ENCODE measurements around the gene ATAD5. TPM values are rescaled to one million over a fixed set of nuclear protein-coding genes. Genes with fewer than 3 reads are reported as not detected.
"Not testable (repeated sequence)": the region's sequence is repeated elsewhere in the genome, so short reads cannot be mapped to it uniquely, and the experiment has no call there.

ATAD5 gene
- total and polyA plus RNA-seq, 12 donors: 0.14 to 1.4 (median 0.44) TPM

DNA sequence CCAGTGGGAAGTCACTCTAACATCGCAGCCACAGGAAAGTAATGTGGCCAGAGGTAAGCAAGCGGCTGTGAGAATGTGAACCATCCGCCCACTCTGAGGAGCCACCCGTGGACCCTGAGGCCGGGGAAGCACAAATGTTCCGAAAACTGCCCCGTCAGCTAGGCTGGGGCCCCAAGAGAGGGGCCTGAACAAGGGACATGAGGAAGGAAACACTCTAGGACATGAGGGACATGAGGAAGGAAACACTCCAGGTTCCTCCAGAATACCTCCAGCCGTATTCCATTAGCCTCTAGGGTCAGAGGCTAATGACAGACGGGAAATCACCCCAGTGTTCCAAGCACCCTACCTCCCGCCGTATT lies 74.0 kb downstream of the ATAD5 start:
- TF ChIP-seq, protein P1, sequence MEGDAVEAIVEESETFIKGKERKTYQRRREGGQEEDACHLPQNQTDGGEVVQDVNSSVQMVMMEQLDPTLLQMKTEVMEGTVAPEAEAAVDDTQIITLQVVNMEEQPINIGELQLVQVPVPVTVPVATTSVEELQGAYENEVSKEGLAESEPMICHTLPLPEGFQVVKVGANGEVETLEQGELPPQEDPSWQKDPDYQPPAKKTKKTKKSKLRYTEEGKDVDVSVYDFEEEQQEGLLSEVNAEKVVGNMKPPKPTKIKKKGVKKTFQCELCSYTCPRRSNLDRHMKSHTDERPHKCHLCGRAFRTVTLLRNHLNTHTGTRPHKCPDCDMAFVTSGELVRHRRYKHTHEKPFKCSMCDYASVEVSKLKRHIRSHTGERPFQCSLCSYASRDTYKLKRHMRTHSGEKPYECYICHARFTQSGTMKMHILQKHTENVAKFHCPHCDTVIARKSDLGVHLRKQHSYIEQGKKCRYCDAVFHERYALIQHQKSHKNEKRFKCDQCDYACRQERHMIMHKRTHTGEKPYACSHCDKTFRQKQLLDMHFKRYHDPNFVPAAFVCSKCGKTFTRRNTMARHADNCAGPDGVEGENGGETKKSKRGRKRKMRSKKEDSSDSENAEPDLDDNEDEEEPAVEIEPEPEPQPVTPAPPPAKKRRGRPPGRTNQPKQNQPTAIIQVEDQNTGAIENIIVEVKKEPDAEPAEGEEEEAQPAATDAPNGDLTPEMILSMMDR (IDR thresholded peaks at IDR 0.05): peak in 1 of 9 donors; percentile 6
- no peaks in the 10 kb centered on the region for H3K9me3 ChIP-seq
- H3K4me3 ChIP-seq: peak overlapping the region; percentile 63 to 98 (median 78)
- peak overlapping the region in 9 of 10 donors; percentile 86 to 96 (median 93) for H3K27ac ChIP-seq
- no peak for DNase-seq
- peak; percentile 21 to 68 (median 56) for ATAC-seq
- 0 to 1% methylated on average over 11 of the region's 11 CpGs for WGBS, 2 donors
- H3K4me1 ChIP-seq: peaks cover 0 to 24% (median 20%) of the 10 kb centered on the region in 9 donors
- H3K36me3 ChIP-seq: peaks cover 0 to 34% (median 0%) of the 10 kb centered on the region in 9 donors
- no peaks in the 10 kb centered on the region for H3K27me3 ChIP-seq
- intact Hi-C loops (cut with DNase I): loop anchor here in 5 of 10 donors (5.0 to 10.0 kb wide), 3 partner anchors 67 to 312 kb away; partner anchors contain the start of gene RNF135 (in 5 of the 5)

DNA sequence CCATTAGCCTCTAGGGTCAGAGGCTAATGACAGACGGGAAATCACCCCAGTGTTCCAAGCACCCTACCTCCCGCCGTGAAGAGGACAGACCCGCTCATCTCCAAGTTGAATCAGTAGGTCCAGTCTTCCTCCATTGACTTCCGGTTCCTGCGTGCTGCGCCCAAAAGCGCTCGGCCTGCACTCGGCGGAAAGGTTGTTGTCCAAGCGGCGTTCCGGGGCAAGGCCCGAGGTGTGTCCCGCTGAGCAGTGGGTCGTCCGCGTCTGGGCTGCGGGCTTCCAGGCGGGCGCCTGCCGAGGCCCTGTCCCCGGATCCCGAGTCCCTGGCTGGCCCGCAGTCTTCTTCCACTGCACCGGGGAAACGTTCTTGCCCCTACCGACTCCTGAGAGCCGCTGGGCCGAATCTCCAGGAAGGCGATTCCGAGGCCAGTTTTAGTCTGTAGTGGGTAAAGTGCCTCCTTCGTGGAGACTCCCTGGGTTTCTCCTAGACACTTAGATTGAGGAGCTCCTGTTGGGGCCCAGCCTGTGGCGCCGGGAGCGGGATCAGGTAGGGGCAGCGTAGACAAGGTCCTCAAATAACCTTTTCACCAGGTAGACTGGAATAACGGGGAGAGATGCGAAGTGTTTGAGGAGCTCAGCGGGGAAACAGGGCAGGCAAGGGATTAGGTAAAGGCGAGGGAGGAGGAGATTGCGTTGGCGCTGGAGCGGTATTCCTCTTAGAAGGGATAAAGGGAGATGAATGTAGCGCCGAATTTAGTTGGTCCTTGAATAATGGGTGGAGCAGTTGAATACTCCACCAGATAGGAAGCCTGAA lies 74.5 kb downstream of the ATAD5 start, which contains the start of gene TEFM:
Gene TEFM (minus strand): TSS at position 138 of the 811 bp plus-strand sequence. CDS start 40 bp downstream, at position 98.
- H3K27me3 ChIP-seq: no peaks in the 10 kb centered on the region
- peak within 1 kb of the TSS; percentile 63 to 98 (median 78) for H3K4me3 ChIP-seq
- intact Hi-C loops (cut with DNase I): loop anchor here in 5 of 10 donors (5.0 to 10.0 kb wide), 3 partner anchors 66 to 311 kb away; partner anchors contain the start of gene RNF135 (in 5 of the 5)
- ATAC-seq: peak; percentile 98 to 99 (median 99)
- H3K9me3 ChIP-seq: no peaks in the 10 kb centered on the region
- TF ChIP-seq, protein P1 (IDR thresholded peaks at IDR 0.05): no peak
- peak; percentile 89 to 90 for DNase-seq
- peaks cover 0 to 24% (median 20%) of the 10 kb centered on the region in 9 donors for H3K4me1 ChIP-seq
- 0% methylated on average over 47 of the region's 47 CpGs for WGBS, 2 donors
- peaks cover 0 to 28% (median 0%) of the 10 kb centered on the region in 9 donors for H3K36me3 ChIP-seq
- H3K27ac ChIP-seq: peak within 1 kb of the TSS; percentile 86 to 96 (median 92)

DNA sequence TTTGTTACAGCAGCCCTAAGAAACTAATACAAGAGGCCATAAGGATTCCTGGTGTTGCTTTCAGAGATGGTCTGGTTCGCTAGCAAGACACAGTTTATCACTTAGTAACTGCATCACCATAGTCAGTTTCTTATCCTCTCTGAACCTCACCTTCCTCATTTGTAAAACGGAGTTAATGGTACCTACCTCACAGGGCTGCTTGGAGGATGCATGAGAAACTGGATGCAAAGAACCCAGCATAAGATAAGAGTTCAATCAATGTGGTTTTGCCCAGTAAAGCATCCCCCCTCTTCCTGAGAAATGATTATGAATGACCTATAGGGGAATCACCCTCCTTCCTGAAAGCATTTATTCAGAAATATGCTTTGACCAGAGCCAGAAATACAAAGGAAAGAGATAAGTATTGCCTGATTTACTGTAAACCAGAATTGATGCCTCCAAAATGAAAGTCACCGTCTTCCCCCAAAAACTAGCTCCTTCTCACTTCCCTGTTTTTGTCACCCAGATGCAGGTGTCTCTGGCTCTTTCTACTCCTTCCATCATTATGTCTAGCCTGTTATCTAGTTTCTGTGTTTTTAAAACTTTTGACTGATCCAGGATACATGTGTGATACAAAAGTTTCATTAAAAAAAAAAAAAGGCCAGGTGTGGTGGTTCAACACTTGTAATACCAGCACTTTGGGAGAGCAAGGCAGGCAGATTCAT lies 77.1 kb downstream of the ATAD5 start:
- Histone ChIP-seq H3K36me3 (peaks cover 0 to 6% (median 0%) of the 10 kb centered on the region in 9 donors), H3K27ac (no peak overlapping the region), H3K4me1 (peaks cover 0 to 24% (median 20%) of the 10 kb centered on the region in 9 donors), H3K9me3 (no peaks in the 10 kb centered on the region), H3K27me3 (no peaks in the 10 kb centered on the region), H3K4me3 (no peak overlapping the region)
- WGBS, 2 donors: 86 to 89% methylated on average over 3 of the region's 3 CpGs
- intact Hi-C loops (cut with DNase I): loop anchor here in 5 of 10 donors (5.0 to 10.0 kb wide), 3 partner anchors 63 to 308 kb away; partner anchors contain the start of gene RNF135 (in 5 of the 5)
- ATAC-seq: no peak
- DNase-seq: no peak
- TF ChIP-seq, protein P1 (IDR thresholded peaks at IDR 0.05): no peak

DNA sequence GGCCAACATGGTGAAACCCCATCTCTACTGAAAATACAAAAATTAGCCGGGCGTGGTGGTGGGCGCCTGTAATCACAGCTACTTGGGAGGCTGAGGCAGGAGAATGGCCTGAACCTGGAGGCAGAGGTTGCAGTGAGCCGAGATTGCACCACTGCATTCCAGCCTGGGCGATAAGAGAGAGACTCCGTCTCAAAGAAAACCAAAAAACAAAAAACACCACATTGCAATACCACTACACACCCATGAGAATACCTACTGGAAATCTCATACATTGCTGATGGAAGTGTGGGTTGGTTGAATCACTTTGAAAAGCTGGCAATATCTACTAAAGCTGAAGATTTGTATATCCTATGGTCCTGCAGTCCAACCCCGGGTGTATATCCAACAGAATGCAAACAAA lies 78.4 kb downstream of the ATAD5 start:
- H3K36me3 ChIP-seq; H3K27ac ChIP-seq; DNase-seq; H3K27me3 ChIP-seq; ATAC-seq; H3K9me3 ChIP-seq; H3K4me3 ChIP-seq; intact Hi-C loops (cut with DNase I): not testable (repeated sequence)
- peaks cover 0 to 18% (median 14%) of the 10 kb centered on the region in 9 donors for H3K4me1 ChIP-seq
- 95 to 97% methylated on average over 7 of the region's 7 CpGs for WGBS, 2 donors

All from heart right ventricle (tissue), 16 donors.